ENCODE data around the gene CELSR1. TPM values are rescaled to one million over a fixed set of nuclear protein-coding genes. Genes with fewer than 3 reads are reported as not detected.

Gene CELSR1
- total RNA-seq, 3 donors from 2014 or later = 0.96 to 36.7 (median 21.2) TPM

- TF ChIP-seq POLR2A (IDR thresholded peaks at IDR 0.05) (no peak), POLR2AphosphoS5 (IDR thresholded peaks at IDR 0.05) (no peak), CTCF (IDR thresholded peaks at IDR 0.05) (no peak)
- Histone ChIP-seq H3K9me3 (no peaks in the 10 kb centered on the region), H3K4me3 (no peak overlapping the region), H3K27me3 (no peaks in the 10 kb centered on the region), H3K36me3 (no peaks in the 10 kb centered on the region), H3K4me1 (no peaks in the 10 kb centered on the region), H3K27ac (no peak overlapping the region)
- intact Hi-C loops (cut with DNase I; ENCODE audit: low total_unique reads) = no loop called here
- no peak for DNase-seq (ENCODE audit: low spot score in 2 of 2)
These were observed 100.7 kb downstream of the CELSR1 start for GRCh38 chr22:46436595-46437175.

- Histone ChIP-seq H3K4me1 (no peaks in the 10 kb centered on the region), H3K27me3 (no peaks in the 10 kb centered on the region), H3K27ac (no peak overlapping the region), H3K9me3 (no peaks in the 10 kb centered on the region), H3K36me3 (no peaks in the 10 kb centered on the region), H3K4me3 (no peak overlapping the region)
- intact Hi-C loops (cut with DNase I; ENCODE audit: low total_unique reads) = no loop called here
- TF ChIP-seq CTCF (IDR thresholded peaks at IDR 0.05) = no peak
- no peak for TF ChIP-seq POLR2A (IDR thresholded peaks at IDR 0.05)
- no peak for TF ChIP-seq POLR2AphosphoS5 (IDR thresholded peaks at IDR 0.05)
- no peak for DNase-seq (ENCODE audit: low spot score in 2 of 2)
These were observed 104.1 kb downstream of the CELSR1 start for GRCh38 chr22:46433318-46433717.

- H3K9me3 ChIP-seq = no peaks in the 10 kb centered on the region
- H3K36me3 ChIP-seq = no peaks in the 10 kb centered on the region
- H3K4me1 ChIP-seq = no peaks in the 10 kb centered on the region
- peak overlapping the region; percentile 12 to 30 for H3K27ac ChIP-seq
- intact Hi-C loops (cut with DNase I; ENCODE audit: low total_unique reads) = no loop called here
- H3K4me3 ChIP-seq = peak overlapping the region; percentile 28 to 62 (median 47)
- DNase-seq (ENCODE audit: low spot score in 2 of 2) = no peak
- no peak for TF ChIP-seq POLR2AphosphoS5 (IDR thresholded peaks at IDR 0.05)
- no peak for TF ChIP-seq CTCF (IDR thresholded peaks at IDR 0.05)
- TF ChIP-seq POLR2A (IDR thresholded peaks at IDR 0.05) = no peak
- H3K27me3 ChIP-seq = no peaks in the 10 kb centered on the region
These were observed 105.0 kb downstream of the CELSR1 start for GRCh38 chr22:46432164-46433068.

GRCh38 chr22:46430961-46431838, 106.2 kb downstream of the CELSR1 start:
- peaks cover 0 to 1% of the 10 kb centered on the region in 2 donors for H3K9me3 ChIP-seq
- DNase-seq (ENCODE audit: low spot score in 2 of 2) = no peak
- no peaks in the 10 kb centered on the region for H3K27me3 ChIP-seq
- H3K4me3 ChIP-seq = no peak overlapping the region
- H3K36me3 ChIP-seq = no peaks in the 10 kb centered on the region
- intact Hi-C loops (cut with DNase I; ENCODE audit: low total_unique reads) = no loop called here
- TF ChIP-seq CTCF (IDR thresholded peaks at IDR 0.05) (no peak), POLR2AphosphoS5 (IDR thresholded peaks at IDR 0.05) (no peak), POLR2A (IDR thresholded peaks at IDR 0.05) (no peak)
- no peak overlapping the region for H3K27ac ChIP-seq
- no peaks in the 10 kb centered on the region for H3K4me1 ChIP-seq
